CD14-positive monocyte (primary cell): ENCODE results near the gene DENND1A. TPM values are rescaled to one million over a fixed set of nuclear protein-coding genes. Genes with fewer than 3 reads are reported as not detected.

ENCODE experiments used
- DNase-seq, 3 donors: peaks; one replicate each; pipeline ENCODE4 v3.0.0-alpha.2; 2011 to 2022
- H2AFZ ChIP-seq: 2 replicates; pipeline ENCODE4 v1.6.0; 2012; ENCODE audit warnings: mild to moderate bottlenecking, low read depth, low read length, inconsistent platforms; ENCODE audit not compliant: insufficient read depth, poor library complexity, severe bottlenecking
- H3K27ac ChIP-seq, 2 donors: 1 replicate in 1 of 2; 2 replicates in 1 of 2; pipeline ENCODE4 v1.5.1; 2012 to 2013; ENCODE audit warnings: low read length in 2 of 2, control low read depth in 1 of 2, inconsistent platforms in 1 of 2, low read depth in 1 of 2, mild to moderate bottlenecking in 1 of 2
- H3K27me3 ChIP-seq, 2 donors: one replicate each; pipeline versions ENCODE4 v1.6.0 to v1.6.1; 2011 to 2013; ENCODE audit warnings: low read length in 2 of 2; ENCODE audit not compliant: control insufficient read depth in 2 of 2, insufficient read depth in 2 of 2
- H3K36me3 ChIP-seq, 2 donors: replicated peaks in 1 of 2; 1 replicate in 1 of 2; 2 replicates in 1 of 2; pipeline versions ENCODE4 v1.5.1 to v1.6.1; 2012 to 2013; ENCODE audit warnings: low read length in 2 of 2, control low read depth in 1 of 2, inconsistent platforms in 1 of 2, mild to moderate bottlenecking in 1 of 2; ENCODE audit not compliant: insufficient read depth in 2 of 2, control insufficient read depth in 1 of 2
- H3K4me1 ChIP-seq, 2 donors: 1 replicate in 1 of 2; 2 replicates in 1 of 2; pipeline versions ENCODE4 v1.5.1 to v1.6.1; 2012 to 2013; ENCODE audit warnings: low read length in 2 of 2, control low read depth in 1 of 2, inconsistent platforms in 1 of 2, mild to moderate bottlenecking in 1 of 2, moderate library complexity in 1 of 2; ENCODE audit not compliant: insufficient read depth in 2 of 2, control insufficient read depth in 1 of 2
- H3K4me2 ChIP-seq: replicated peaks from 2 replicates; pipeline ENCODE3; 2012; ENCODE audit warnings: low read length, moderate library complexity, mild to moderate bottlenecking; ENCODE audit not compliant: poor library complexity, severe bottlenecking; ENCODE audit errors: extremely low read depth
- H3K4me3 ChIP-seq, 3 experiments: fragments of 200-600 bp in 1 of 3; sonication (generic) in 1 of 3; replicated peaks in 1 of 3; 1 replicate in 2 of 3; 2 replicates in 1 of 3; pipeline ENCODE4 v1.5.1; 2011 to 2013; ENCODE audit warnings: low read length in 3 of 3, mild to moderate bottlenecking in 3 of 3, control low read depth in 2 of 3, low read depth in 2 of 3, inconsistent platforms in 1 of 3, moderate library complexity in 1 of 3
- H3K79me2 ChIP-seq: 2 replicates; pipeline ENCODE4 v1.6.0; 2012; ENCODE audit warnings: mild to moderate bottlenecking, control low read depth, inconsistent platforms, low read length, moderate library complexity; ENCODE audit not compliant: insufficient read depth
- H3K9ac ChIP-seq: 2 replicates; pipeline ENCODE4 v1.6.0; 2017; ENCODE audit warnings: low read length, mild to moderate bottlenecking; ENCODE audit not compliant: insufficient read depth, poor library complexity, severe bottlenecking
- H3K9me3 ChIP-seq, 2 donors: replicated peaks in 1 of 2; 1 replicate in 1 of 2; 2 replicates in 1 of 2; pipeline versions ENCODE4 v1.5.1 to v1.6.1; 2012 to 2013; ENCODE audit warnings: low read length in 2 of 2, control low read depth in 1 of 2; ENCODE audit not compliant: control insufficient read depth in 1 of 2, insufficient read depth in 1 of 2
- H4K20me1 ChIP-seq: 2 replicates; pipeline ENCODE4 v1.6.0; 2012; ENCODE audit warnings: mild to moderate bottlenecking, low read length, control low read depth, moderate library complexity; ENCODE audit not compliant: insufficient read depth
- H3K27ac Mint-ChIP-seq, 7 donors: one replicate each; pipeline ENCODE4 v1.8.0; 2020; ENCODE audit warnings: mild to moderate bottlenecking in 7 of 7, mixed read lengths in 7 of 7, moderate library complexity in 6 of 7, inconsistent platforms in 2 of 7
- H3K27me3 Mint-ChIP-seq, 3 donors: one replicate each; pipeline ENCODE4 v1.8.0; 2021 to 2022; ENCODE audit warnings: low read depth in 3 of 3, mild to moderate bottlenecking in 3 of 3, mixed read lengths in 3 of 3, moderate library complexity in 3 of 3, inconsistent platforms in 1 of 3
- H3K36me3 Mint-ChIP-seq, 2 donors: one replicate each; pipeline ENCODE4 v1.8.0; 2020; ENCODE audit warnings: mixed read lengths in 2 of 2, inconsistent platforms in 1 of 2, mild to moderate bottlenecking in 1 of 2
- H3K4me1 Mint-ChIP-seq: one replicate; pipeline ENCODE4 v1.8.0; 2020; ENCODE audit warnings: mild to moderate bottlenecking, mixed read lengths
- H3K4me3 Mint-ChIP-seq, 2 donors: one replicate each; pipeline ENCODE4 v1.8.0; 2020; ENCODE audit warnings: mild to moderate bottlenecking in 2 of 2, mixed read lengths in 2 of 2, moderate library complexity in 1 of 2
- H3K9me3 Mint-ChIP-seq, 7 donors: one replicate each; pipeline ENCODE4 v1.8.0; 2020 to 2022; ENCODE audit warnings: mixed read lengths in 7 of 7, mild to moderate bottlenecking in 6 of 7, moderate library complexity in 6 of 7, inconsistent platforms in 2 of 7
- WGBS: methylation state at CpG from one replicate; pipeline ENCODE4 v1.1.5; 2013; ENCODE audit warnings: missing lambda C conversion rate; ENCODE audit not compliant: insufficient coverage; 5-methylcytosine and 5-hydroxymethylcytosine counted together
- intact Hi-C, 2 donors: fragments of 100-400 bp; cut with micrococcal nuclease; formaldehyde crosslinking; loops; one replicate each; pipeline versions ENCODE4 v1.15.0 to v1.15.1; 2023
- polyA plus RNA-seq, 3 donors: library from polyadenylated mRNA; depleted of rRNA in 1 of 3; unstranded in 2 of 3; stranded (reverse) in 1 of 3; fragments of 300-500 nt in 2 of 3; fragments of >200 nt in 1 of 3; fragmentation: Illumina TruSeq in 2 of 3; gene quantifications; 1 replicate in 2 of 3; 2 replicates in 1 of 3; pipeline ENCODE4 v1.2.3, GENCODE V29; 2012 to 2021
- TF ChIP-seq, protein P1 (sequence below): fragments of 200-600 bp; IDR thresholded peaks from one replicate; pipeline ENCODE4 v1.8.0; 2022; ENCODE audit warnings: antibody characterized with exemption, mild to moderate bottlenecking

The DENND1A gene
- polyA plus RNA-seq, 3 donors, result 24.8 to 73.0 (median 29.4) TPM

DNA sequence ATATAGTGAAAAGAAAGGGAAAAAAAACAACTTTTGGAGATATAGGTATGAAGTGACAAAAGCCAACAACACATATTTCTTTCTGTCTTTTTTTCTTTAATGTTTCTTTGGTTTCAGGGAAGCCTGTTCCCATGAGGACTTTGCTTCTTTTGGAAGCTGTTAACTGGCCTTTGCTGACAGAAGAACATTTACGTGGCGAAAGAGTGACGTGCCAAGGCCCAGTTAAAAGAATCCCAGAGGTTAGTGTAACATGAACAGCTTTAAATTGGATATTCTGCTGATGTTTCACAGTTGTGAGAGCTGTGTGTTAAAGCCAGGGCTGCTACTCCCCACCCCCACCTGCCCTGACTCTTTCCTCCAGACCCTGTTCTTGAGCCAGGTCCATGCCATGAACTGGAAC lies 298.1 kb downstream of the DENND1A start:
- peaks cover 1% of the 10 kb centered on the region for H3K4me1 Mint-ChIP-seq

DNA sequence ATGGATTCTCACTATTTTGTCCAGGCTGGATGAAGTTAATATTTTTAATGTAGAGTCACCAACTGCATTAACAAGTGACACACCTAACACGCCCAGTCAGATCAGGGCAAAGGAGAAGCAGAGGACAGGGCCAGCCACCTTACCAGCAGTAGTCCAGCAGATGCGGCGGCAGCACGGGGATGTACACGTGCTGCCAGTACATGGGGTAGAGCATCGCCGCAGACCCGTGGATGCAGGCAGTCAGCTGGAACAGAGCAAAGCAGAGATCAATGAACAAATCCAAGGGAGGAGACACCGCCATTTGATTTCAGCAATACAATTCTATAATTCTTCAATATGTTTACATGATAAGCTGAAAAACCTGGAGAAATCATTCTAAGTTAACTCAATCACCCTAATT lies 299.7 kb downstream of the DENND1A start:
- Mint-ChIP-seq H3K4me3 (no peak overlapping the region), H3K27ac (no peak overlapping the region), H3K4me1 (no peaks in the 10 kb centered on the region), H3K9me3 (no peaks in the 10 kb centered on the region), H3K36me3 (peaks cover 49 to 60% of the 10 kb centered on the region in 2 donors), H3K27me3 (no peaks in the 10 kb centered on the region)
- H3K4me3 ChIP-seq, result no peak overlapping the region
- no peaks in the 10 kb centered on the region for H3K4me1 ChIP-seq
- intact Hi-C loops, result no loop called here
- no peaks in the 10 kb centered on the region for H3K9me3 ChIP-seq
- no peak overlapping the region for H3K4me2 ChIP-seq
- whole genome bisulfite sequencing, result 99% methylated on average over 7 of the region's 9 CpGs
- no peaks in the 10 kb centered on the region for H3K79me2 ChIP-seq
- no peaks in the 10 kb centered on the region for H3K27me3 ChIP-seq
- no peak overlapping the region for H3K9ac ChIP-seq
- DNase-seq, result no peak
- TF ChIP-seq, protein P1, sequence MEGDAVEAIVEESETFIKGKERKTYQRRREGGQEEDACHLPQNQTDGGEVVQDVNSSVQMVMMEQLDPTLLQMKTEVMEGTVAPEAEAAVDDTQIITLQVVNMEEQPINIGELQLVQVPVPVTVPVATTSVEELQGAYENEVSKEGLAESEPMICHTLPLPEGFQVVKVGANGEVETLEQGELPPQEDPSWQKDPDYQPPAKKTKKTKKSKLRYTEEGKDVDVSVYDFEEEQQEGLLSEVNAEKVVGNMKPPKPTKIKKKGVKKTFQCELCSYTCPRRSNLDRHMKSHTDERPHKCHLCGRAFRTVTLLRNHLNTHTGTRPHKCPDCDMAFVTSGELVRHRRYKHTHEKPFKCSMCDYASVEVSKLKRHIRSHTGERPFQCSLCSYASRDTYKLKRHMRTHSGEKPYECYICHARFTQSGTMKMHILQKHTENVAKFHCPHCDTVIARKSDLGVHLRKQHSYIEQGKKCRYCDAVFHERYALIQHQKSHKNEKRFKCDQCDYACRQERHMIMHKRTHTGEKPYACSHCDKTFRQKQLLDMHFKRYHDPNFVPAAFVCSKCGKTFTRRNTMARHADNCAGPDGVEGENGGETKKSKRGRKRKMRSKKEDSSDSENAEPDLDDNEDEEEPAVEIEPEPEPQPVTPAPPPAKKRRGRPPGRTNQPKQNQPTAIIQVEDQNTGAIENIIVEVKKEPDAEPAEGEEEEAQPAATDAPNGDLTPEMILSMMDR, result no peak
- no peak overlapping the region for H3K27ac ChIP-seq
- peaks cover 47 to 52% of the 10 kb centered on the region in 2 donors for H3K36me3 ChIP-seq
- H4K20me1 ChIP-seq, result peaks cover 67% of the 10 kb centered on the region
- H2AFZ ChIP-seq, result no peak overlapping the region

More for the DNA sequence above, 298.1 kb downstream of the DENND1A start:
- intact Hi-C loops, result no loop called here
- H3K9me3 Mint-ChIP-seq, result no peaks in the 10 kb centered on the region
- WGBS, result 100% methylated on average over 3 of the region's 3 CpGs
- Histone ChIP-seq H3K79me2 (peaks cover 3% of the 10 kb centered on the region), H3K4me1 (no peaks in the 10 kb centered on the region), H4K20me1 (peaks cover 77% of the 10 kb centered on the region), H3K4me3 (no peak overlapping the region), H2AFZ (no peak overlapping the region), H3K9ac (no peak overlapping the region), H3K4me2 (no peak overlapping the region), H3K36me3 (peaks cover 37 to 50% of the 10 kb centered on the region in 2 donors), H3K9me3 (no peaks in the 10 kb centered on the region), H3K27ac (no peak overlapping the region), H3K27me3 (no peaks in the 10 kb centered on the region)
- H3K4me3 Mint-ChIP-seq, result no peak overlapping the region
- no peak for DNase-seq
- H3K27ac Mint-ChIP-seq, result no peak overlapping the region
- no peaks in the 10 kb centered on the region for H3K27me3 Mint-ChIP-seq
- TF ChIP-seq, protein P1, result no peak
- peaks cover 47 to 57% of the 10 kb centered on the region in 2 donors for H3K36me3 Mint-ChIP-seq
